GM12801 (cell line): ENCODE results near the gene ARPP21.

Source experiments
- TF ChIP-seq, protein P1 (sequence below): IDR thresholded peaks from one replicate; pipeline ENCODE4 v1.5.1; 2011; ENCODE audit warnings: control low read depth; ENCODE audit not compliant: insufficient read length; ENCODE audit errors: extremely low read depth

ARPP21 gene

DNA sequence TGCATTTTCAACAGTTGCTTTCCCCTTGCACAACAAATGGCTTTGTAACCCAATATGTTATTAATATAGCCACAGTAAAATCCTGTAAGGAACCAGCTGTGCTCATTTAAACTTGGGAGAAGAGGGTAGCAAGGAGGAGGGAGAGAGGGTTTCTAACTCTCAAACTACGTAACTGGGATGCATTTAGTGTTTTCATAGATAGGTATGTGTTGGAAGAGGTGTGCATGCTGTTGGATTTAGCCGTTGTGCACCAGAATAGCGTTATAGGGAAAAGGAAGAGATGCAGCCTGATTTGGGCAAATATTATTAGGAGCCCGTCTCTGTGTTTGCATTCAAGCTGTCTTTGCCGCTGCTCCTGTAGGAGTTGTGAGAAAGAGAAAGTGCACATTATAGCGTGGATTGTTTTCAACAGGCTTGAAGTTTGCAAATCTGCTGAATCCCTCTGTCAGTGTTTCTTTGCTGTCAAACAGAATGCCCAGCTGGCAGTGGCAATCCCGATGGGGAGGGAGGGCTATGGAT, 39.4 kb downstream of the ARPP21 start:
- TF ChIP-seq, protein P1, sequence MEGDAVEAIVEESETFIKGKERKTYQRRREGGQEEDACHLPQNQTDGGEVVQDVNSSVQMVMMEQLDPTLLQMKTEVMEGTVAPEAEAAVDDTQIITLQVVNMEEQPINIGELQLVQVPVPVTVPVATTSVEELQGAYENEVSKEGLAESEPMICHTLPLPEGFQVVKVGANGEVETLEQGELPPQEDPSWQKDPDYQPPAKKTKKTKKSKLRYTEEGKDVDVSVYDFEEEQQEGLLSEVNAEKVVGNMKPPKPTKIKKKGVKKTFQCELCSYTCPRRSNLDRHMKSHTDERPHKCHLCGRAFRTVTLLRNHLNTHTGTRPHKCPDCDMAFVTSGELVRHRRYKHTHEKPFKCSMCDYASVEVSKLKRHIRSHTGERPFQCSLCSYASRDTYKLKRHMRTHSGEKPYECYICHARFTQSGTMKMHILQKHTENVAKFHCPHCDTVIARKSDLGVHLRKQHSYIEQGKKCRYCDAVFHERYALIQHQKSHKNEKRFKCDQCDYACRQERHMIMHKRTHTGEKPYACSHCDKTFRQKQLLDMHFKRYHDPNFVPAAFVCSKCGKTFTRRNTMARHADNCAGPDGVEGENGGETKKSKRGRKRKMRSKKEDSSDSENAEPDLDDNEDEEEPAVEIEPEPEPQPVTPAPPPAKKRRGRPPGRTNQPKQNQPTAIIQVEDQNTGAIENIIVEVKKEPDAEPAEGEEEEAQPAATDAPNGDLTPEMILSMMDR: no peak

DNA sequence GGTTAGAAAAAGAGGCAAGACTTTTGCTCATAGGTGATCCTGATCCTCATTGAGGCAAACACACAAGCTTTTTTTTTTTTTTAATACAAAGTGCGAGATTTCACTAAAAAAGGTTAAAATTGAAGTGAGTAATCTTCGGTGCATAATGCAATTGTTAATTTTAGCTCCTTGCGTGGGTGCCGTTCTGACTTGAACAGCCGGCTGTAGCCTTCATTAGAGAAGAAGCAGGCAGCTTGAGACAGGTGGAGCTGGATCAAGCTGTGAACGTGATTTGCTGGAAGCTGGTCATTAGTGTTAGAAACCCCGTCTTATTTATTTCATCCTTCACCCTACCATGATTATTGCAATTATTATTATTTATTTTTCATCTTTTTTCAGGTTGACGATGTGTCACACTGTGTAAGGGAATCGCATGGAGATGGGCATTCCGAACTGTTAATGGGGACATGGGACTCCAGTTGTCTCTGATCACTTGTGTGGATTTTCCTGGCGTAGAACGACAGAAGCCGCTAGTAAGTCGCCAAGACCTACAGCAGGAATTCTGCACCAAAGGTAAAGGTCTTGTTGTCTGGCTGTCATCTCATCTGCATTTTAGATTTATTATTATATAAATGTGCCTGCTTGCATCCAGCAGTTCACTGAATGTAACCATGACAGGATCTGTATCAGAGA, 40.2 kb downstream of the ARPP21 start:
- TF ChIP-seq, protein P1: no peak

DNA sequence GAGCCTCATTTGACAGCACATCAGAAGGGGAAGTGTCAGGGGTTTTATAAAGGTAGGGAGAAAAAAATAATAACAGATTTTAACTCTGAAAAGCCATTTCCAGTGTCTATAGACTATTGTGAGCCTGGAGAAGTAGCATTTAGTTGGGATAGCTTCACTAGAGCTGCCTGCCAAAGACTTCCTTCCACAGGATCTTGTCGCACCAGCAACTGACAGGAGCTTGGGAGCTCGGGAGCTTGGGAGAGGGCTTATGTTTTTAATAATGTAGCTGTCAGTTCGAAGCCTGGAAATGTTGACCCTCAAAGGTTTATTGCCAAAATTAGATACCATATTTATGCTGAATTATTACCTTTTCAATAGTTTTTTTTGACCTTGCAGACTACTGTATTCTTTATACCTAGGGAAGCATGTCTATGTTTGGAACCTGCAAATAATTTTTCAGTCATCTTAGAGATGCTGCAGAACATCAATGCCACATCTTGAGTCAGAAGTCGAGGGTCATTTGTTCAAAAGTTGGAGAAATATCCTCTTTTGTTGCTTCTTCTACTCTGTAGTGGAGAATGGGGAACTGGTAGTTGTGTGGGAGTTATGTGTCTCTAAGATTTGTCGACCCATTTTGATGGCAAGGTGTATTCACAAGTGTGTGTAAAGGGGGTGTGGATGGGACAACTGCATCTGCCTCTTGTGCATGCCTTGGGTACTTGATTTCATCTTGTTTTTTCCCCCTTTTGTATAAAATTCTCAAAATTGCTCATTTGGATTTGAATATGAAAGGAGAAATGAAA, 41.7 kb downstream of the ARPP21 start:
- TF ChIP-seq, protein P1: no peak

DNA sequence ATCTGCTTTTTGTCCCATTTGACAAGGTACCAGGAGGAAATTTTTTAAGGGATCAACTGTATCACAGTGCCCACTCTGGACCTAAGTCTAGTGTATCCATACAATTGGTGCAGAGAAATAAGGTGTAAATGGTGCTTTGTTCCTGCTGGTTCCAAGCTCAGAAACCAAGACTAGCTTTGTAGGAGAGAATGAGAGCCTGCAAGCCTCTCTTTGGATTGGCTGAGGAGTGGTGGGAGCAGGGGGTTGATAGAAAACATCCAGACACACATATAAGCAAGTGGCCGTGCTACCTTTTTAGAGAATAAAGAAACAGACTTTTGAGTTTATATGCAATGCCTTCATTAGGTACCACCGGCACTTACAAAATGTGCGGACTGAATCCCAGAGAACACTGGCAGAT, 45.8 kb downstream of the ARPP21 start:
- TF ChIP-seq, protein P1: no peak

DNA sequence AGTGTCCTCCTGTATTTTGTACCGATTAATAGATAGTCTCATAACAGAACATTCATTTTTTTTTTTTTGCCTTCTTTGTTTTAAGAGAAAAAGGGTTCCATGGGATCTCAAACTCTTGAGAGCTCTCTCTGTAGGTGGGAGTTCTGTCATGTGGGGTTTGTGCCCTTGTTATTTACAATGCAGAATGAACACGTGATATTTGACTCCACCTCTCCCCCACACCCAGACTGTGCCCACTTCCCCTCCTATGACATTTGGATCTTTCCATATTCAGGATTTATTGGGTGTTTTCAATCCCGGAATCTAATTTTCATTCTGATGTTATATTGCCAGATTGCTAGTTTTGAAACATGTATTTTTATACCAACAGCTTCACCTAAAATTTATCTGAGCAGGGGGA, 49.5 kb downstream of the ARPP21 start:
- TF ChIP-seq, protein P1: no peak

DNA sequence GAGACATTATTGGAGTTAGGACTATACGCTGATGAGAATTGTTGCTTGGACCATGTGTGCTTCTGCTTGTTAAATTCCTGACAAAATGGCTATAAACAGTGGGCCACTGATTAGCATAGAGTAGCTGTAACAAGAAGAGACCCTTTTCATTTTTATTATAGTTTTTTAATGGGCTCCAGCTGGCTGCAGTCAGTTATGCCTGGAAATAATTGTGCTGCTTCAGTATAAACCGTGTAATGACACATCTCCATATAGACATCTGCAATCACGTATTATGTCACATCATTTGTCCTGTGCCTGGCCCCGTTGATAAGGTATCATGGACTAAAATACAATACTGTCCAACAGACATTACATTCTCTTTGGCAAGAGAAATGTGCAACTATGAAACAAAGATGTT, 50.9 kb downstream of the ARPP21 start:
- TF ChIP-seq, protein P1: no peak

DNA sequence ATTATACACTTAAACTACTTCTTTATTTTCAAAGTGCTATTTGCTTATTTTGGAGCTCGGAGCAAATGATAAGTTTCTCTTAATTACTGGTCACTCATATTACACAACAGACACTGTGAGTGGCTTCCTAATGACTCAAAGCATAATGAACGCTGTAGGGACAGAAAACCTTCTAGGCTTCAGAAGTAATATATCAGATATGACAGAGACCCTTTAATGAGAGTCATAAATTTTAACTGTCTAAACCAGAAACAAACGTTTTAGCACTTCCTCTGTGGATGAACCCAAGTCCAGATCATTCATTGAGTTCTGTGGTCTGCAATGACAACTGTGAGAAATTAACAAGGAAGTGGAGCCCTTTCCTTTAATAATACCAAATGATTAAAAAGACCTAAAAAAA, 66.6 kb downstream of the ARPP21 start:
- TF ChIP-seq, protein P1: no peak
